HG03280 (cell line): ENCODE results near the gene RALY.

ENCODE experiments used
- ATAC-seq: cut with Tn5 transposase; IDR thresholded peaks from one replicate; pipeline ENCODE4 v1.9.1; 2021; ENCODE audit warnings: mild to moderate bottlenecking, moderate library complexity; ENCODE audit not compliant: unreplicated experiment

Gene RALY

DNA sequence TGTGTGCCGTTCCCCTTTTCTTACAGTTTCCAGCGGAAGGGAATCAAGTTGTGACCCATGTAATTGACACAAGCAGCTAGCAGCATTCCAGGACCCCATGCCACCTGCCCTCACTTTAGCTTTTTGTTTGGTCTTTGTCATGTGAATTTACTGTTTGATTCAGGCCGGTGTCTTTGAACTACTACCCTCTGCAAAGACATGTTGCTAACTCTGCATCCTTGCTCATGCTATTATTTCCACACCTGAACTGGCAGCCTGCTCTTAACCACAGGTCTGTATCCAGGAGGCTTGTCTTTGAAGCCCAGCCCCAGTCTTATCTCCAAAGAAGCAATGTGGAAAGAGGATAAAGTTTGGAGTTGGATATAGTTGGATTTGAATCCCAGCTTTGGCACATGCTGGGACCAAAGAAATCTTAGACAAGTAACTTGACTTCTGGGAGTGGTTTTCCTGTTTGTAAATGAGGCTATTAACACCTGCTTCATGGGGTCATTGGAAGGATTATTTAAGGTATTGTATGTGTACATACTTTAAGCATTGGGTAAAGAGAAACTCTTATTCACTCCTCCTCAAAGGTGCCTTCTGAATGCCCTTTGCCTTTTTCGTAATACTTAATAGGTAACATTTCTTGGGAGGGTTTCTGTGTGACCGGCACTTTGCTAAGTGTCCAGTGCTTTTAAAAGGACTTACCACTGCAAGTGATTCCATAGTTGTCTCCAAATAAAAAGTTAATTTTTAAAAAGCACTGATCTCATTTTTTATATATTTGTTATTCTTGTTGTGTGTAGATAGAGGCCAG is 52.4 kb downstream of the RALY start:
- no peak for ATAC-seq

DNA sequence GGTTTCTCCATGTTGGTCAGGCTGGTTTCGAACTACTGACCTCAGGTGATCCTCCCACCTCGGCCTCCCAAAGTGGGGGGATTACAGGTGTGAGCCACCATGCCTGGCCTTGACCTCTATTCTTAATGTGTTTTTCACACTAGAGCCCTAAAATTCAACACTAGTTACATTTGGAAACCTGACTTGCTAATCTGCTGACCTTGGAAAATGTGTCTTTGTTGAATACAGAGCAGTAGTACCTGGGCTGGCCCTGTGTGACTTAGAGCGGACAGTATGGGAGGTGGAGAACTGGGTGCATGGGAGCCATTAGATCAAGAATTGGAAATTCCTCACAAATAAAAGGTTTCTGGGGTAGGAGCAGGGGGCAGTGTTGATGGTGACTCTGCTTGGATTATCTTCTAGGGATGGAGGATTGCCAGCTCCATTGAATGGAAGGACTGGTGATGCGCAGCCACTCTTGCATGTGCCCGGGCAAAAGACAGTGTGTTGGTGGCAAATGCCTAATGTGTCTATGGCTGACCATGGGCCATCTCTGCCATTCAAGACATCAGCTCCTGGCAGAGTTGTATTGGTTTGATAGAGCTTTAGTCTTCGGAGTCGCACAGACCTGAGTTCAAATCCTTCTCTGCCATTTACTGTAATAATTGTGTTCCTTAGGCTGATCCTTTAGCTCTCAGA is 53.4 kb downstream of the RALY start:
- ATAC-seq, result no peak

DNA sequence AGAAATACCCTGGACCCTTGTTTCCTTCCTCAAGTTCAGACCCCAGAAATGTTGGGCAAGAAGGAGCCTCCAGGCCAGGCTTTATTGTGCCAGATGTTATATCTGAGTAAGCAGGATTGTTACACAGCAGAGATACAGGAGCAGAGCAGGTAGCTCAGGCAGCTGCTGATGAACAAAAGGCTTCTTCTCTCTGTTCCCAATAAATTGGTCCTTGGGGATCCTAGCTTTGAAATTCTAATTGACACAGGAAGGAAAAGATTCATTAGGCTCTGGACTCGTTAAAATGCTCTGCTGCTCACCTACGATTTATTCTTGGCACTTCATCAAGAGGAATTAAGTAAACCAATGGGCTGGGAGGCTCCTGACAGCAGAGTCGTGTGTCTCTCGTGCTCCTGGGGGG is 54.2 kb downstream of the RALY start:
- ATAC-seq, result no peak

DNA sequence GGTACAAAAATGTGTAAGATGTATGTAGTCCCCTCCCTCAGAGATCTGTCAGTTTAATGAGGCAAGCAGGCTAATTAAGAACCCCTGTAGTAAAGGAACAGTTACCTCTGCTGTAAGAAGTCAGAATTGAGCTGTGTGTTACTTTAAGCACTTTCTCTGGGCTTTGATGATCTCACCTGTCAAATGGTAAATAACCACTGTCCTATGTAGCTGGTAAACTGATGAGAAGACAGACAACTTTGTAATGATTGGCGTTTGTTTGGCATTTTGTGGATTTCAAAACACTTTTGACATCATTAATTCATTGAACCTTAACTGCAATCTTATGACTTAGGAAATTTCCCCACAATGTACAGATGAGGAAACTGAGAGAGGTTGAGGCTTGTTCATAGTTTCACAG is 55.7 kb downstream of the RALY start:
- no peak for ATAC-seq

DNA sequence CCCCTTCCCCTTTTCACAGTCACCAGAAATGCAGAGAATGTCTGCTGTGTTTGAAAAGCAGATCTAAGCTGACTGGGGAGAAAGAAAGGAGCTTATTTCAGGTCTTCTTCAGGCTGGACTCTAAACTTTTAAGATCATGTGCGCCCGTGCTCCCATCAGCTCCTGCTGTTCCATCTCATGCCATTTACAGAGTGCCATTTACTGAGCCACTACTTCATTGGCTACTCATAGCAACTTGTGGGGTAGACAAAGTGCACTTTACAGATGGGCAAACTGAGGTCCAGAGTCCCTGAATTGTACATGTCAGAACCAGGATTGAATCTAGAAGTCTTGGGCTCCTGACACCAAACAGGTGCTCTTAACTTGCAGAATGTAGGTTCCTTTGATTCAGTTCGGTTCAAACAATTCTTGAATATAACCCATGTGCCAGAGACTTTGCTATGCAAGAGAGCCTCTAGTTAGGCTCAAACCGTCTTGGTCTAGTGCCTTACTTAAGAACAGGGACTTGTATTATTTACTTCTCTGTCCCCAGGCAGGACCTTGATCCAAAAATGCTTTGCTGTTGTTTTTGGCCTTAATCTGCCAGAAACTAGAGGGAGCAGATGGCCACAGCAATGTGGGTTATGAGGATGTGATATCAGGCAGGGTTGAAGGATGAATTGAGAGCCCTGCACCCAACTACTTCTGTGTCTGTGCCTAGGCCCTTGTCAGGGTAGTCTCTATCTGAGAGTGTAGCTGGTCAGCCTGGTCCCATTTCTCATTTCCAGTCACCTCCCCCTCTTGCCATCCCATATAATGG is 56.4 kb downstream of the RALY start:
- no peak for ATAC-seq

DNA sequence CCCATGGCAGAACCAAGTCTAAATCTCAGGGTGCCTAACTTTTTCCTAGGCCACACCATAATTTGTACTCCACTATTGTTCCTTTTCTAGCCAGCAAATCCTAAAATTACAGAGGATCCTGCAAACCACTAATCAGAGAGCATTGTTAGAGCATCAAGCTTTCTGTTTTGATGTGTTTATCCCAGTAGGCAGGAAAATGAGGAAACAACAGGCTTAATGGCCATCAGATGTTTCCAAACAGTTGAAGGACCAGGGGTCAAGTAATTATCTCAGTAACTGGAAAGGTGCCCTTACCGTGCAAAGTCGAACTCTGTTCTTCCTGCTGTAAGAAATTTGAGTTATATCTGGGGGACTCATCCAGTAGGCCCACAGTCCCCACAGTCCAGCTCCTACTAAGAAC is 58.7 kb downstream of the RALY start:
- no peak for ATAC-seq

DNA sequence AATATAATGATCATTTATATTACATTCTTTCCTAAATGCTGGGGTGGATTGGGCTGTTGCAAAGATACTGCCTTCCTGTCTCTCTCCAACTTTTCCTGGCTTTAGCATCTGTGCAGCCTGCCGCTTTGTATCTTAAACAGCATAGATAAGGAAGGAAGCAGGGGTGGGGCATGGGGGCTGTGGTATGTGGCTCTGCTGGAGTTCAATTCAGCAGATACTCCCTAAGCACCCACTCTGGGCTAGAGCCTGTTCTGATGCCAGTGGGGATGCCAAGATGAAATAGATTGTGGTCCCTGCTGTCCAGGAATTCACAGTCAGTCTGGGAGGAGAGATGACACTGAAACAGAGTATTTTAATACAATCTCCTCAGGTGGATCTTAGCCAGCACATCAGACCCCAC is 61.6 kb downstream of the RALY start:
- ATAC-seq, result no peak

DNA sequence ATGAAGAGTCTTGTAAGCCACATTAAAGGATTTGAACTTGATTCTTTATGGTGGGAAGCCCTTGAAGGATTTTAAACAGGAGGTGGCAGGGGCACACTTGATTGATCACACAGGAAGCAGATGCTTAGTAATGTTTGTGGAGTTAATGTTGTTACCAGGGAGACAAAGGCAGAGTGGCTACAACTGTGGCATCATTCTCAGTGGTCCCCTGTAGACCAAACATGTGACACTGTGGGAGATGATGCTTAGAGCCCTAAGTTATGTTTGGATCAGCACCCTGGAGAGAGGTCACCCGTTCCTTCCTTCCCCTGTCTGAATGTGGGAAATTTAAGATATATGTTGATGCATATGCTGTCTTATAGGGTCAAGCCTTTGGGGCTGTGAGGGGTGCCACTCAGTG is 65.1 kb downstream of the RALY start:
- no peak for ATAC-seq

DNA sequence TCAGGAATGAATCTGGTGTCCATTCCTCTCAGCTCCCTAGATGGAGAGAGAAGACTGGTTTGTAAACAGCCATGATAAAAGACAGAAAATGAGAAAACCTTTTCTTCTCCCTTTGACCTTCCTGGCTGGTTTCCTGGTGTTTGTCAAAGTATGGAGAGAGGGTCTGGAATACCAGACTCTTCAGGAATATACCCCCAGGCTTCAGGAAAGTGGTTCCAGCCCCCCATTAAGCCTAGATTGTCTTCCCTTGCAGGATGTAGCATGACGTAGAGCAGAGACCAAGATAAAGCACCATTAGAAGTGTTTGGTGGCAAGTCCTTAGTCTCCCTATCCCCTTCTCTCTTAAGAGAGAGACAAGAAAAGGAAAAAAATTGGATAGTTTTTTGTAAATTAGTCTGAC is 67.3 kb downstream of the RALY start:
- no peak for ATAC-seq

DNA sequence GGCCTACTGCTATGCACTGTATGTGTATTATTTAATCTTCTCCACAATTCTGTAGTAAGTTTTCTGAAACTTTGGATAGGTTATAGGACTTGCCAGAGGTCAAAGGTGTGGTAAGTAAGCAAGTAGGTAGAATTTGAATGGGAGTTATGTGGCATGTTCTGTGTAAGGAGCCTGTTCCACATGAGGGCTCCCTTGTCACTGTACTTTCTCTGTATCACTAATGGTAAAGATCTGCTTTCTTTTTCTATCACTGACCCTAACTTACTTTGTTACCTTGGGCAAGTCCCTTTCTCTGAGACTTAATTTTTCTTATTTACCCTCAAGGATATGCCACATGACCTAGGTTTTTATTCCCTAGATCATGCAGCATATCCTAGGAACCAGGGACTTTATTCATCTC is 68.0 kb downstream of the RALY start:
- ATAC-seq, result no peak

DNA sequence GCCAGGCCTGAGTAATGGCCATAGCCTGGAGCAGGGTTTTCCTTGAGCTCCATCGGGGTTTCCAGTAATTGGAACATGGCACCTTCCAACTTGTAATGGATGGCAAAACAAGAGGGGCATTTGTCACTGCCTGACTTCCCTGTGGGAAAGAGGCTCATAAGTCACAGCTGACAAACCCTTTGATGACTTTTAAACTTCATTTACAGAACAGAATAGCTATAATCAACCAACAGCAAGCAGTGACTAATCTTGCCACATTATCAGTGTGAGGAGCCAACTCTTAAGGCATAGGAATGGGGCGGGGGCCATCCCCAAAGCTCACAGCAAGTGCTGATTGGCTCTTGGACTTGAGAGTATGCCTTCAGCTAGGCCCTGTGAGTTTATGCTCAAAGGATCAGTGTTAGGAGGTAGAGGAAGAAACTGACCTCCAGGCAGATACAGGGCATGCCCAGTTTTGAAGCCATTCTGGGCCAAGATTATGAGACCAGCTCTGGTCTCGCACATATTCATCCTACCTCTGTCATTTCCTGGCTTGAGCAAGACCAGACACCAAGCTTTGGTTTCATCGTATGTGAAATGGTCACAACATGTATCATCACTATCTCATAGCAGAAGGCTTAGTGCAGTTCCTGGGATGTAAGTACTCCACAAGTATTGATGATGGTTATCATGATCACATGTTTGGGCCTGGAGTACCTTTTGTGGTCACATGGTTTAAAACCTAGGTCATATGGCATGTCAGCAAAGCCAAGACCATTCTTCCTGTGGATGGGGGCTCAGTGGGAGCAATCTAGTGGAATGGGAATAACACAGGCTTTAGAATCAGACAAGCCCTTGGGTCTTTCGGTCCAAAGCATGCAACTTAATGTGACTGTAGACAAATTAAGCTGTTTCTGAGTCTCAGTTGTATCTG is 69.1 kb downstream of the RALY start:
- no peak for ATAC-seq

DNA sequence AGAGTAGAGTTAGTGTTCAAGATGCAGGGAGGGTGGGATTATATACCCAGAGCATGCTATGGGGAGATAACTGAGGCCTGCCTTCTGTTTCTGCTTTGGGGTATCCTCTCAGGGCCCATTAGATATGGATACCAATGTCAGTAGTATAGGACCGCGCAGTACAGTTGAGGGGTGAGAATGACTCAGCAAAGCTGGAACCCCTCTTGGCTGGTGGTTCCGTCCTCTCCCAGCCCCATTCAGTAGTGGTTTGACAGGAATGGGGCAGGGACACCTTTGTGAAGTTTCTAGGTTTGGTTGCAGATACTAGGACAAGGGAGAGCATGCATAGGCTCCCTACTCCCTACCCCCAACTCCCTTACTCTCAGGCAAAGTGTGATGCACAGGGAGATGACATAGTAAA is 70.6 kb downstream of the RALY start:
- no peak for ATAC-seq

DNA sequence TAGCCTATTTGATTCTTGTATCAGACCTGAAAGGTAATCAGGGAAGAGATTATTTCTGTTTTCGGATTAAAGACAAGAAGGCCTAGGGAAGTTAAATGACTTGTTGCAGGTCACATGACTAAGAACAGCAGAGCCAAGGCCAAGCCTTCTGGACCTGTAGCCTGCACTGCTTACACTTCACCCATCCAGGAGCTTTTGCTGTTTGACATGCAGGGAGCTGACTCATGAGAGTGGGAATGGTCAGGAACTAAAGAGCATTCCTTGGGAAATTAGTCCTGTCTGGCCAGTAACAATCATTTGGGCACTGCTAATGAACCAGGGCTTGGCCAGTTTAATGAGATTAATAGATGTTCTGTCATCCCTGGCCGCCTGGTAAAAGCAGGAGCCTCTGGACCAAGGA is 71.5 kb downstream of the RALY start:
- no peak for ATAC-seq

DNA sequence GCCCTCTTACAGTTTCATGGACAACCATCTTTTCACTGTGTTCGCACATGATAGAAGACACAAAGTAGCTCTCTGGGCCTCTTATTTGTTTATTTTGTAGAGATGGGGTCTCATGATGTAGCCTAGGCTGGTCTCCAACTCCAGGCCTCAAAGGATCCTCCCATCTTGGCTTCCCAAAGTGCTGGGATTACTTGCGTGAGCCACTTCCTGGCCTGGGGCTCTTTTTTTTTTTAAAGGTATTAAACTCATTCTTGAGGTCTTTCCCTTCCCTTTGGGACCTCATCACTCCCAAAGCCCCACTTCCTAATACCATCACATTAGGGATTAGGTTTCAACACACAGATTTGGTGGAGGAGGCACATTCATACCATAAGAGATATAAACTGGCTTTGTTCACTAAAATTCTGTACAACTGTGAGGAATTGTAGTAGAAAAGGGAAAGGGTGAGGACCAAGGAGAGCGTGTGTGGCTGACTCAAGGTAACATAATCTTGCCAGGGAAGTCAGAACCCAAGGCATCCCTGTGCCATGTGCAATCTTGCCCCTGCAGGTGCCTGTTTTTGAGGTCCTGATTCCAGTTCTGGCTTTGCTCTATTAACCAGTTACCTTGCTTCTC is 72.9 kb downstream of the RALY start:
- ATAC-seq, result no peak

DNA sequence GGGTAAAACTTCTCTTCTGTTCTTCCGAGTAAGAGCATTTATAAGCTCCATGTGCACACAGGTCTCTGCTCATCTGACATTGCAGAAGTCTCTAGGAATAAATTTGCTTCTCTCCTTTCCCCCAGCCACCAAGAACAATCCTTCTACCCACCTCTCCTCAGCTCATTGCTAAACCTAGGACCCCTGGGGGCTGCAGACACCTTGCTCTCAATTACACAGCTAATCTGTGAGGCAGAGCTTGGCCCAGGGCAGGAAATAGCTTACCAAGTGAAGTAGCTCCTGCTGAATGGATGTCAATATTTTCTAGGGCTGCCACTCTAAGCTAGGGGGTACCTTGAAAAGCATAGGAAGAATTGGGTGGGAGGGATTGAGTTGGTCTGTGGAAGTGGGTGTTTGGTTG is 74.3 kb downstream of the RALY start:
- ATAC-seq, result no peak

DNA sequence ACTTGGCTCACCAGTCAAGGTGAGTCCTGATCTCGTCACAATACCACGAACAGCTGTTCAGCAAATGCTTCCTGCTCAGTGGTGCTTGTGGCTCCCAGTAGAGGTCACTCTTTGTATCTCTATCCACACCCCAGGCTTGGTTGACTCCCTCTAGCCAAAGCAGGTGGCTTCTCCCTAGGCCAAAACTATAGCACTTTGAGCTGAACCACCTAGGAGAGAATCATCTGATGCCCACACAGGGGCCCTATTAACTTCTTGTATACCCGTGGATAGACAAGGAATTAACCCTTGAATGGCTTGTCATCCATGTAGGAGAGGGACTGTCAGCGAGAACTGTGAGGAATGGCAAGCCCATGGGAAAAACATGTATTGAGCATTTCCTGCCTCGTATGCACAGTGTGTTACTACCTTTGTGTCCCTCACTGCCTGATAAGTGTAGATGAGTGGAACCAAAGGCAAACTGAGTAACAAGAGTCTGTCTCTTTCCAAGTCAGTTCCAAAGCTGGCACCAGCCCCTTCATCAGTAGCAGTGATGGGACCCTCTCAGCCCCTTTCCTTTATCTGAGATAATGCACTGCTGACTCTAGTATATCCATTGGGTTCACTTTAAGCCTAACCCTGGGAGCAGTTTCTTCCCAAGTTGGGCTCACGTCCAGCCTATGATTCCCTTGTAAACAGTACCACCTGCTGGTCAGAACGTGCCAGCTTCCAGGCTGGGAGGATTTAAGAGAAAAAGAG is 75.8 kb downstream of the RALY start:
- peak; percentile 66 for ATAC-seq

DNA sequence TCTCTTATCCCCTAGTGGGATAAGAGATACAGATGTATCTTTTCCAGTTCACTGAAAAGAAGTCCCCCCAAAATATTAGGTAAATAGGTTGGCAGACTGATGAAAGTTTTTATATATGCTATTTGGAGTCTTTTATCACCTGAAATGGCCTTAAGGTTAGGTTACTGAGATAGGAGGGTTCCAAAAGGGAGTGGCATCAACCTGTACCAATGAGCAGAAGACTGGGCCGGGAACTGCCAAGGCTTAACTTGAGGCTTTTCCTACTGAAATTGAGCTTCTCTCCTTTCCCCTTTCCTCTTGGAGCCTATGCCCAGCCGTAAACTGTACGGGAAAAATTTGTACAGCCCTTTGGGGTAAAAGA is 76.3 kb downstream of the RALY start:
- ATAC-seq, result no peak

DNA sequence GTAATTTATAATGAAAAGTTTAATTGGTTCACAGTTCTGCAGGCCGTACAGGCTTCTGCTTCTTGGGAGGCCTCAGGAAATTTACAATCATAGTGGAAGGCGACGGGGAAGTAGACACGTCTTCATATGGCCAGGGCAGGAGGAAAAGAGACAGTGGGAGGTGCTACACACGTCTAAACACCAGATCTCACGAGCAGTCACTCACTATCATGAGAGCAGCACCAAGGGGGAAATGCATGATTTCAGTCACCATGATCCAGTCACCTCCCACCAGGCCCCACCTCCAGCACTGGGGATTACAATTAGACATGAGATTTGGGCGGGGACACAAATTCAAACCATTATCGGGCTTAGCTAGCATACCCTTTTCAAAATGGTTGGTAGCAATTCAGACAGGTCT is 77.1 kb downstream of the RALY start:
- no peak for ATAC-seq

DNA sequence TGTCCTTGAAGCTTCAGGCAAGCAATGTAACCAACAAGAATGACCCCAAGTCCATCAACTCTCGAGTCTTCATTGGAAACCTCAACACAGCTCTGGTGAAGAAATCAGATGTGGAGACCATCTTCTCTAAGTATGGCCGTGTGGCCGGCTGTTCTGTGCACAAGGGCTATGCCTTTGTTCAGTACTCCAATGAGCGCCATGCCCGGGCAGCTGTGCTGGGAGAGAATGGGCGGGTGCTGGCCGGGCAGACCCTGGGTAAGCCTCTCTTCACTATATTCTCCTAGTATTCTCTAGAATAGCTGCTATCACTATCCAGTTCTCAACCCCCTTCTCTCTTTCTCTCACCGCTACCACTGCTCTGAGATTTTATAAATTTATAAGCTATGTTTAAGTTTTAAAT is 78.4 kb downstream of the RALY start:
- no peak for ATAC-seq

DNA sequence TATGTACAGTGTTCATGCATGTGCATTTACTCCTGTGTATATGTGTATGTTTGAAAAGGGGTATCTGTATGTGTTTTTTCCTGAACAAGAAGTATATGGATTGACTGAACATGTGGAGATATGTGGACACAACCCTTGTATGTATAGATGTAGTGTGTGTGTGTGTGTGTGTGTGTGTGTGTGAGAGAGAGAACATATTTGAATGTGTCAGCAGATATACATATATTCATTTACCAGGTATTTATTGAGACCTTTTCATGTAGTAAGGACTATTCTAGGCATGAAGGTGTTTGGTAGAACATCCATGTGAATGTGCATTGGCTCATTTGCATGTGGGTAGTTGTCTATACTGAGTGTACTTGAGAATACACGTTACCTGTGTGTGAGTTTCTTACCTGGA is 79.1 kb downstream of the RALY start:
- no peak for ATAC-seq
